ENCODE measurements around the gene CST2. TPM values are rescaled to one million over a fixed set of nuclear protein-coding genes. Genes with fewer than 3 reads are reported as not detected.
"Not testable (repeated sequence)": the region's sequence is repeated elsewhere in the genome, so short reads cannot be mapped to it uniquely, and the experiment has no call there.

The CST2 gene
- polyA plus RNA-seq, 6 donors from 2014 or later: not detected

DNA sequence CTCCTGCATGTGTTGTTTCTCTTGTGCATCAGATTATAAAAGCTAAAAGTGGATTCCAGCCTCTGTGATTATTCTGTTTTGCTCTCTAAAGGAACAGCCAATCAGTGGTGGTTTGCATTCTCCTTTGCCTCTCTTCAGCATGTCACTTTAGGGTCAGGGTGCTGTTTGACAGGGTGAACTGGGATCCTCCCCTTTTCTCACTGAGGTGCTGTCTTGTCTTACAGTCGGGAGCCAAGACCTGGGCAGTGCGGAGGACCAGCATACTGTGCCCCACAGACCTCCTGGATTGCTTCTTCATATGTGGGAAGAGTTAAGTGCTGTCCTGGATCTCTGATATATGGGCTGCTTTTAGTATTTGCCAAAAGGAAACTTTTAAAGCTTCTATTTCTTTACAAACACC lies 15.2 kb upstream of the CST2 start:
- peaks cover 0 to 16% (median 9%) of the 10 kb centered on the region in 7 donors for H3K9me3 Mint-ChIP-seq
- ATAC-seq (ENCODE audit: low read depth in 2 of 2): no peak
- no peak for DNase-seq

DNA sequence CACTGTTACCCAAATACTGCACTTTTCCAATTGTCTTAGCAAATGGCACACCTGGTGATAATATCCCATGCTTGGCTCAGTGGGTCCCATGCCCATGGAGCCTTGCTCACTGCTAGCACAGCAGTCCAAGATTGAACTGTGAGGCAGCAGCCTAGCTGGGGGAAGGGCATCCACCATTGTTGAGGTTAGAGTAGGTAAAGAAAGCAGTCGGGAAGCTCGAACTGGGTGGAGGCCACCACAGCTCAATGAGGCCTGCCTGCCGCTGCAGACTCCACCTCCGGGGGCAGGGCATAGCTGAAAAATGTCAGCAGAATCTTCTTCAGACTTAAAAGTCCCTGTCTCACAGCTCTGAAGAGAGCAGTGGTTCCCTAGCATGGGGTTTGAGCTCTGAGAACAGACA lies 9.2 kb upstream of the CST2 start:
- DNase-seq (no peak), ATAC-seq (ENCODE audit: low read depth in 2 of 2) (no peak)
- H3K27ac Mint-ChIP-seq: no peak overlapping the region
- no peaks in the 10 kb centered on the region for H3K36me3 Mint-ChIP-seq
- no peak overlapping the region for H3K4me3 Mint-ChIP-seq
- H3K4me1 Mint-ChIP-seq: no peaks in the 10 kb centered on the region
- peaks cover 4 to 15% (median 9%) of the 10 kb centered on the region in 7 donors for H3K9me3 Mint-ChIP-seq
- H3K27me3 Mint-ChIP-seq: peaks cover under 1 to 17% (median 7%) of the 10 kb centered on the region in 3 donors

More for the DNA sequence above, 15.2 kb upstream of the CST2 start:
- no peaks in the 10 kb centered on the region for H3K4me1 Mint-ChIP-seq
- H3K4me3 Mint-ChIP-seq: no peak overlapping the region
- H3K27me3 Mint-ChIP-seq: peaks cover 0 to 16% (median 7%) of the 10 kb centered on the region in 3 donors
- no peak overlapping the region for H3K27ac Mint-ChIP-seq
- no peaks in the 10 kb centered on the region for H3K36me3 Mint-ChIP-seq

DNA sequence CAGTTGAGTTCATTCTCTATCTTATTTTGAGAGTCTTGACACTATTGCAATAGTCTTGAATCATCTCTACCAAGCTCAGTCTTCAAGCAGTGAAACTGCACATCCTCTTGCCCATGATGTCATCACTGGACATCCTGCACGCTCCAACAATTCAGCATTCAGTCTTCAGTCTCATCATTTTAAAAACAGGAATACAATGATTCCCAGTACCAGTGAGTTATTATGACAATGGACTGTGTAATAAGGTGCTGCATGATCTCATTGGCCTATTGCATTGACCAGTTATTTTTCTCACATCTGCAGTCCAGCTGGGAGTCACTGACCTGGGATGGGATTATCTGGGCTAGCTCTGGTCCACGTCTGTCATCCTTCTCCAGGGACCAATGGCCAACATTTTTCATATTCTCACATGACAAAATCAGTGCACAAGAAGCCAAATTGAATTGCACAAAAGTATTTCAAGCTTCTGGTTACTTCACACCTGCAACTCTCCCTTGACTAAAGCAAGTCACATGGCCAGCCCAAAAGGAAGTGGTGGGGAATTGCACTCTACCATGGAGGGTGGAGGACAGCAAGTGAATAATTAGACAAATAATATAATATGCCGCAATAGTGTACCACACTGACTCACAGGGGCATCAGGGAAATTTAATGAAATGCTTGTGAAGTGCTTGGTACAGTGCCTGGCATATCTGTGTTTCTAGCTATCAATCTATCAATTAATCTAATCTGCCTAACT lies 6.4 kb upstream of the CST2 start:
- DNase-seq (no peak), ATAC-seq (ENCODE audit: low read depth in 2 of 2) (no peak)
- H3K27me3 Mint-ChIP-seq: peaks cover 7 to 15% (median 10%) of the 10 kb centered on the region in 3 donors
- H3K36me3 Mint-ChIP-seq: no peaks in the 10 kb centered on the region
- no peaks in the 10 kb centered on the region for H3K4me1 Mint-ChIP-seq
- no peak overlapping the region for H3K27ac Mint-ChIP-seq
- H3K9me3 Mint-ChIP-seq: peaks cover 0 to 4% (median 2%) of the 10 kb centered on the region in 7 donors
- H3K4me3 Mint-ChIP-seq: no peak overlapping the region

GRCh38 chr20:23831961-23832360 lies 5.4 kb upstream of the CST2 start:
- not testable (repeated sequence) for H3K27ac Mint-ChIP-seq; ATAC-seq (ENCODE audit: low read depth in 2 of 2); DNase-seq; H3K36me3 Mint-ChIP-seq; H3K4me3 Mint-ChIP-seq; H3K9me3 Mint-ChIP-seq; H3K4me1 Mint-ChIP-seq
- peaks cover 6 to 15% (median 8%) of the 10 kb centered on the region in 3 donors for H3K27me3 Mint-ChIP-seq

GRCh38 chr20:23823621-23824324 lies 2.8 kb downstream of the CST2 start:
- no peak for ATAC-seq (ENCODE audit: low read depth in 2 of 2)
- Mint-ChIP-seq H3K4me3 (no peak overlapping the region), H3K9me3 (no peaks in the 10 kb centered on the region), H3K36me3 (no peaks in the 10 kb centered on the region), H3K27me3 (peaks cover 0 to 3% (median 0%) of the 10 kb centered on the region in 3 donors), H3K4me1 (peaks cover 0 to 7% (median 7%) of the 10 kb centered on the region in 3 donors), H3K27ac (no peak overlapping the region)
- DNase-seq: no peak

- peak overlapping the region in 1 of 6 donors; percentile 69 for H3K27ac Mint-ChIP-seq
These were observed 3.4 kb downstream of the CST2 start for GRCh38 chr20:23823111-23823510.

DNA sequence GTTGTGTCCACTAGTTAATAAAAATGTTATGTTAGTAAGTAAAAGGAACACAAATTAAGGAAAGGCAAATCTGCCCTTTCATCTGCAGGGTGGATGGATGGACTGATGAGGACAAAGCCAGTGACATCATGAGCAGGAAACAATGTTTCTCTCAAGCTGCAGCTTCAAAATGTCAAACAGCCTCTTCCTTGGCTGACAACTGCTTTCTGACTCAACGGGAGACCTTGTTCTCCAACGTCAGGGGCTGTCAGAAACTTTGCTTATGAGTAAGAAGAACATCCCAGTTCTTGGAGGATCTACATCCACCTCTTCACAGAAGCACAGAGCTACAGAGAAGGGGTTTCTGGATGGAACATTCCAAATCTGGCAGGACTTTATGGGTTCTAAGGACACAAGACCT lies 6.0 kb downstream of the CST2 start:
- ATAC-seq (ENCODE audit: low read depth in 2 of 2): no peak
- Mint-ChIP-seq H3K4me1 (peaks cover 0 to 7% (median 7%) of the 10 kb centered on the region in 3 donors), H3K9me3 (peaks cover 0 to 1% (median 0%) of the 10 kb centered on the region in 7 donors), H3K4me3 (no peak overlapping the region), H3K36me3 (no peaks in the 10 kb centered on the region), H3K27me3 (no peaks in the 10 kb centered on the region), H3K27ac (no peak overlapping the region)
- no peak for DNase-seq

More at GRCh38 chr20:23823111-23823510, 3.4 kb downstream of the CST2 start:
- Mint-ChIP-seq H3K9me3 (no peaks in the 10 kb centered on the region), H3K36me3 (no peaks in the 10 kb centered on the region), H3K4me1 (peaks cover 0 to 7% (median 7%) of the 10 kb centered on the region in 3 donors), H3K27me3 (no peaks in the 10 kb centered on the region), H3K4me3 (no peak overlapping the region)
- DNase-seq (no peak), ATAC-seq (ENCODE audit: low read depth in 2 of 2) (no peak)

- ATAC-seq (ENCODE audit: low read depth in 2 of 2); H3K4me3 Mint-ChIP-seq; DNase-seq; H3K27ac Mint-ChIP-seq; H3K4me1 Mint-ChIP-seq; H3K9me3 Mint-ChIP-seq; H3K36me3 Mint-ChIP-seq: not testable (repeated sequence)
- H3K27me3 Mint-ChIP-seq: peaks cover 0 to 21% (median 0%) of the 10 kb centered on the region in 3 donors
These were observed 15.0 kb downstream of the CST2 start for GRCh38 chr20:23811559-23811958.

DNA sequence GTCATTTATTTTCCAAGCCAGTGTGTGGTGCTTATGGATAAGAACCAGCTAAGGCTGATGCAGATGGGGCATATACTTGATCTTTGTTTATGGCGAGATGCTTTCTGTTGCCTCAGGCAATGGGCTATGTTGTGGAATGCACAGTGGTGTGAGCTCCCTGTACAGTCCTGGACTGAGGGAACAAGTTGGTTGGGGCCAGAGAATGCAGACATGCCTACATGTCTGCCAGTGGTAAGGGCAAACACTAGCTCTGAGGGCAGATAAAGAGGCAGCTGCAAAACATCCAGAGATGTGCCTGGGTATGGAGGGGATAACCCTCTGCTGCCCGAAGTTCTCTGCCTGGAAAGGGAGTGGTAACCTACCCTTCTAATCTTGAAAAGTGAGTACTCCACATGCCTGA lies 16.2 kb downstream of the CST2 start:
- ATAC-seq (ENCODE audit: low read depth in 2 of 2); H3K9me3 Mint-ChIP-seq; H3K36me3 Mint-ChIP-seq; H3K27ac Mint-ChIP-seq; H3K4me3 Mint-ChIP-seq; H3K4me1 Mint-ChIP-seq; DNase-seq: not testable (repeated sequence)
- H3K27me3 Mint-ChIP-seq: peaks cover 0 to 27% (median 0%) of the 10 kb centered on the region in 3 donors

GRCh38 chr20:23800865-23801264 lies 25.7 kb downstream of the CST2 start:
- Mint-ChIP-seq H3K4me1 (no peaks in the 10 kb centered on the region), H3K27ac (no peak overlapping the region), H3K4me3 (no peak overlapping the region), H3K36me3 (no peaks in the 10 kb centered on the region), H3K27me3 (peaks cover 0 to 12% (median 6%) of the 10 kb centered on the region in 3 donors), H3K9me3 (peaks cover 0 to 3% (median 0%) of the 10 kb centered on the region in 7 donors)
- no peak for DNase-seq
- no peak for ATAC-seq (ENCODE audit: low read depth in 2 of 2)

DNA sequence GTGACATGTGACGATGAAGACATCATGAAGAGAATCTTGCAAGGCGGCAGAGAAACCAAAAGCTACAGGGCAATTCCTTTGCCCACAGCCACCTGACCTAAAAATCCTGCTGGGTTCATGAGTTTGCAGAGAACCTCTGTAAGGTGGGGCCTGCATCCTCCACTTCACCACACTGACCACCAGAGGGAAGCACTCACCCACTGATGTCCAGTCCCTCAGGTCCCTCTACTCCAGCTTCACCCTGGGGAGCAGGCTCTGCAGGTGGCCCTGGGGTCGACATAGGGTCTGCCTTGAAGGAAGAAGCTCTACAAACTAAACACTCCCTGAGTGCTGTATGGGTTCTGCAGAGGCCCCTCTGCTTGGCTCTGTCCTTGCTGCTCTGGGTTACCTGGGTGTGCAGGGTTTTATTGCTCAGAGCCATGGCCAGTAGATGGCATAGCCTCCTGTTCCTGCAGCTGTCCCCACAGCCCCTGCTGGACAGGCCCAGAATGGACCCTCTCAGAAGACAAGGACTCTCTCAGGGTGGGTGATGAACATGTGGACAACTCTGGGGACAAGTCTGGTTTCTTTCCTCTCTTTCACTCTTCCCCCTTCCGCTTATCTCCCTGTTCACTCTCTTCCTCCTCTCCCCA lies 27.2 kb downstream of the CST2 start:
- H3K4me1 Mint-ChIP-seq; H3K9me3 Mint-ChIP-seq; ATAC-seq (ENCODE audit: low read depth in 2 of 2); H3K36me3 Mint-ChIP-seq; H3K27ac Mint-ChIP-seq; H3K4me3 Mint-ChIP-seq; DNase-seq: not testable (repeated sequence)
- H3K27me3 Mint-ChIP-seq: peaks cover 0 to 12% (median 6%) of the 10 kb centered on the region in 3 donors

GRCh38 chr20:23795526-23795925 lies 31.0 kb downstream of the CST2 start:
- Mint-ChIP-seq H3K9me3 (peaks cover 0 to 4% (median 0%) of the 10 kb centered on the region in 7 donors), H3K36me3 (no peaks in the 10 kb centered on the region), H3K4me1 (no peaks in the 10 kb centered on the region), H3K27ac (no peak overlapping the region), H3K4me3 (no peak overlapping the region), H3K27me3 (peaks cover 6 to 20% (median 15%) of the 10 kb centered on the region in 3 donors)
- ATAC-seq (ENCODE audit: low read depth in 2 of 2) (no peak), DNase-seq (no peak)

DNA sequence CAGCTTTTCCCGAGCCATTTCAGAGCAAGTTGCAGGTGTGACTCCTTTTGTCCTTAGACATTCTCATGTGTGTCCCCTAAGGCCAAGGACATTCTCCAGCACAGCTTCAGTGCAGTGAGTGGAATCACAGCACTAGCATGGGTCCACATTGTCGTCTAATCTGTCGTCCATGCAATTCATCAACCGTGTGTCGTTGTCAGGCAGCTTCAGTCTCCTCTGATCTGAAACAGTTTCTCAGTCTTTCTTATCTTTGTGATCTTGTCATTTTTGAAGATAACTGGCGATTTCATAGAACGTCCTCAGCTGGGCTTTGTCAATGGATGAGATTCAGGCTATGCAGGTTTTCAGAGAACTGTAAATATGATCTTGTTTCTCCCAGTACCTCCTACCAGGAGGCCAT lies 31.7 kb downstream of the CST2 start:
- no peaks in the 10 kb centered on the region for H3K4me1 Mint-ChIP-seq
- H3K9me3 Mint-ChIP-seq: peaks cover 0 to 4% (median 0%) of the 10 kb centered on the region in 7 donors
- DNase-seq: no peak
- no peak for ATAC-seq (ENCODE audit: low read depth in 2 of 2)
- H3K36me3 Mint-ChIP-seq: no peaks in the 10 kb centered on the region
- no peak overlapping the region for H3K27ac Mint-ChIP-seq
- peaks cover 8 to 22% (median 15%) of the 10 kb centered on the region in 3 donors for H3K27me3 Mint-ChIP-seq
- H3K4me3 Mint-ChIP-seq: no peak overlapping the region
